ENCODE measurements around the gene RPUSD2.

Gene RPUSD2

GRCh38 chr15:40569129-40569953 lies at the start of gene RPUSD2:
RPUSD2 (plus strand) TSS chr15:40569299; CDS start chr15:40569338, 39 bp downstream.
- peak; percentile 94 for DNase-seq (ENCODE audit: low spot score)

GRCh38 chr15:40523611-40524010 lies 45.5 kb upstream of the RPUSD2 start:
- no peak for DNase-seq (ENCODE audit: low spot score)

- no peak for DNase-seq (ENCODE audit: low spot score)
Measured at GRCh38 chr15:40525855-40526254, 43.2 kb upstream of the RPUSD2 start.

GRCh38 chr15:40528801-40529200 lies 40.3 kb upstream of the RPUSD2 start:
- DNase-seq (ENCODE audit: low spot score) = no peak

GRCh38 chr15:40533763-40534364 lies 35.2 kb upstream of the RPUSD2 start:
- no peak for DNase-seq (ENCODE audit: low spot score)

GRCh38 chr15:40534371-40534770 lies 34.7 kb upstream of the RPUSD2 start:
- DNase-seq (ENCODE audit: low spot score) = no peak

- DNase-seq (ENCODE audit: low spot score) = no peak
Measured at GRCh38 chr15:40536501-40536900, 32.6 kb upstream of the RPUSD2 start.

- no peak for DNase-seq (ENCODE audit: low spot score)
Measured at GRCh38 chr15:40538976-40539375, 30.1 kb upstream of the RPUSD2 start.

GRCh38 chr15:40543082-40543481 lies 26.0 kb upstream of the RPUSD2 start:
- DNase-seq (ENCODE audit: low spot score) = no peak

GRCh38 chr15:40543631-40544294 lies 25.3 kb upstream of the RPUSD2 start:
- peak; percentile 60 for DNase-seq (ENCODE audit: low spot score)

- DNase-seq (ENCODE audit: low spot score) = no peak
Measured at GRCh38 chr15:40545457-40545856, 23.6 kb upstream of the RPUSD2 start.

- DNase-seq (ENCODE audit: low spot score) = no peak
Measured at GRCh38 chr15:40548610-40549009, 20.5 kb upstream of the RPUSD2 start.

- DNase-seq (ENCODE audit: low spot score) = no peak
Measured at GRCh38 chr15:40549894-40550293, 19.2 kb upstream of the RPUSD2 start.

GRCh38 chr15:40550341-40551037 lies 18.6 kb upstream of the RPUSD2 start:
- peak; percentile 63 for DNase-seq (ENCODE audit: low spot score)

GRCh38 chr15:40554161-40554525 lies 15.0 kb upstream of the RPUSD2 start:
- no peak for DNase-seq (ENCODE audit: low spot score)

GRCh38 chr15:40555876-40556275 lies 13.2 kb upstream of the RPUSD2 start:
- no peak for DNase-seq (ENCODE audit: low spot score)

GRCh38 chr15:40558952-40559742 lies 10.0 kb upstream of the RPUSD2 start:
- no peak for DNase-seq (ENCODE audit: low spot score)

GRCh38 chr15:40562691-40563090 lies 6.4 kb upstream of the RPUSD2 start:
- DNase-seq (ENCODE audit: low spot score) = no peak

- no peak for DNase-seq (ENCODE audit: low spot score)
Measured at GRCh38 chr15:40563426-40563825, 5.7 kb upstream of the RPUSD2 start.

- DNase-seq (ENCODE audit: low spot score) = peak; percentile 98
Measured at GRCh38 chr15:40564591-40565332, 4.3 kb upstream of the RPUSD2 start, which contains the start of gene CCDC32. CCDC32 (minus strand) TSS chr15:40565042; CDS start chr15:40563015, 2,027 bp downstream.

Data from germinal center (tissue), 1 donor.